GM10266 (cell line): ENCODE measurements around the gene DNAH2.

ENCODE experiments used
- DNase-seq: peaks from one replicate; pipeline ENCODE4 v3.0.0; 2012; ENCODE audit errors: extremely low spot score
- CTCF ChIP-seq: IDR thresholded peaks from 2 replicates; pipeline ENCODE4 v1.5.1; 2012; ENCODE audit warnings: mild to moderate bottlenecking, low read depth; ENCODE audit not compliant: control insufficient read depth, insufficient read depth; ENCODE audit errors: missing control alignments

DNAH2 gene

GRCh38 chr17:7717756-7718350 lies 309 bp downstream of the DNAH2 start:
- DNase-seq = no peak
- TF ChIP-seq CTCF = no peak

GRCh38 chr17:7719661-7720060 lies 2.1 kb downstream of the DNAH2 start:
- TF ChIP-seq CTCF = no peak
- no peak for DNase-seq

GRCh38 chr17:7720125-7720524 lies 2.6 kb downstream of the DNAH2 start:
- no peak for DNase-seq

GRCh38 chr17:7721612-7722011 lies 4.1 kb downstream of the DNAH2 start:
- no peak for DNase-seq
- TF ChIP-seq CTCF = no peak

More at GRCh38 chr17:7720125-7720524, 2.6 kb downstream of the DNAH2 start:
- no peak for TF ChIP-seq CTCF

- DNase-seq = no peak
These were observed 10.3 kb downstream of the DNAH2 start for GRCh38 chr17:7727886-7728285.

GRCh38 chr17:7729816-7730215 lies 12.3 kb downstream of the DNAH2 start:
- TF ChIP-seq CTCF = no peak

More at GRCh38 chr17:7727886-7728285, 10.3 kb downstream of the DNAH2 start:
- no peak for TF ChIP-seq CTCF

GRCh38 chr17:7732981-7733539 lies 15.5 kb downstream of the DNAH2 start:
- no peak for TF ChIP-seq CTCF
- no peak for DNase-seq

More at GRCh38 chr17:7729816-7730215, 12.3 kb downstream of the DNAH2 start:
- DNase-seq = no peak
